HG03565 (cell line): ENCODE results near the gene EXOC1.
"Not testable (repeated sequence)": the region's sequence is repeated elsewhere in the genome, so short reads cannot be mapped to it uniquely, and the experiment has no call there.

ENCODE experiments used
- ATAC-seq: cut with Tn5 transposase; IDR thresholded peaks from one replicate; pipeline ENCODE4 v1.9.1; 2021; ENCODE audit warnings: mild to moderate bottlenecking, moderate library complexity; ENCODE audit not compliant: unreplicated experiment

EXOC1 gene

DNA sequence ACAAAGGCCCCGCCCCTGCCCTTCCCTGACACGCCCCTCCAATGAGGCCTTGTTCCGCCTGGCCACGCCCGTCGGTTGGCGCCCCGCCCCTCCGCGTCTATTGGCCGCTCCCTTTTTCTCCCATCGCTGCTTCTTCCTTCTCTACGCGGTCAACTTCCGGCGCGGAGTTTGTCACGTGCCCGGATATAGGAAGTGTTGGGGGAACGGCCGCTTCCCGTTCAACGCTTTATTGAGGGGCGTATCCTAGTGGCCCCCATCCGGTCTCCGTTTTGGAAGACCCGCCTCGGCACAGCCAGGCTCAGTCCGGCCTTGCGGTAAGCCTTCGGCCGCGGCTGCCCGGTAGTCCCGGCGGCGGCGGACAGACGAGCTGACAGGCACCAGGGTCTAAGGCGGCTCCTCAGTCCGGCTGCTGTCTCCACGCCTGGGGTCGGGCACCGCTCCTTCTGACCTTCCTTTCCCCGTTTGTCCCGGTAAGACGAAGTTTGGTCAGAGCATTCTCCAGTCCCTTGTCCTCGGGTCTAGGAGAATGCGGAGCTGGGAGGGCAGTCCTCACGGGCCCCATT lies at the start of gene EXOC1:
Gene EXOC1 (plus strand): TSS at position 165 of the 563 bp plus-strand sequence. CDS start 4,676 bp downstream, outside the sequence.
- ATAC-seq: peak; percentile 93

- no peak for ATAC-seq
Observed at GRCh38 chr4:55807556-55807955, 45.9 kb upstream of the EXOC1 start.

DNA sequence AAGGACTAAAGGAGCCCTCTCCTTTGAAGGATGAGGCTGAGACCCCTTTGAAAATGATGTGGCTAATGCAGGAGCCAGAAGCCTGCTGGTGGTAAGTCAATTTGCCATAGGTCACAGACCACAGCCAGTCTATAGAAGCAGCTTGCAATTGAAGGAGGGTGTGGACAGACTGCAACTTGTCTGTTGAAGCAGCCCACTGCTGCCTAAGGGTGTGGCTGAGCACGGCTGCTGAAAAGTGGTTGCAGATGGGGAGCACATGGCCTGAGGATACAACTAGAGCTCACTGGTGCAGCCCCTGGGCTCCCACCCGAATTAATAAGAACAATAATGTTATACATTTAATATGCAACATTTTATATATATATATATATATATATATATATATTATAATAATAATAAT lies 45.3 kb upstream of the EXOC1 start:
- no peak for ATAC-seq

DNA sequence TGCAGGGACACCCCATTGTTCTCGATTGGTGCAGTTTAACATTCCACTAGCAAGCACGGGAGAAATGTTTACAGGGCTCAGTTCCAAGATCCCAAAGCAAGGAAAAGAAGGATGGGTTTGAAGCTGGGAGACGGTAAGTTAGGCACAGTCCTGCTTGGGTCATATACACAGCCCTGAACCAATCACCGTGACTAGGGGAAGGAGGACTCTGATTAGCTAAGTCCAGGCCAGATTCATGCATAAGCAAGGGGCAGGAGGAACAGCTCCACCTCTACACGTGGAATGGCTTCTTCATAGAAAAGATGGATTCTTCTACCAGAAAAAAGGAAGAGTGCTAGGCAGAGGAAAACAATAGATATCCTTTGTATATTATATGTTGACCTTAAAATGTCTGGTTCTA lies 44.8 kb upstream of the EXOC1 start:
- ATAC-seq: no peak

- no peak for ATAC-seq
Observed at GRCh38 chr4:55817691-55818090, 35.8 kb upstream of the EXOC1 start.

DNA sequence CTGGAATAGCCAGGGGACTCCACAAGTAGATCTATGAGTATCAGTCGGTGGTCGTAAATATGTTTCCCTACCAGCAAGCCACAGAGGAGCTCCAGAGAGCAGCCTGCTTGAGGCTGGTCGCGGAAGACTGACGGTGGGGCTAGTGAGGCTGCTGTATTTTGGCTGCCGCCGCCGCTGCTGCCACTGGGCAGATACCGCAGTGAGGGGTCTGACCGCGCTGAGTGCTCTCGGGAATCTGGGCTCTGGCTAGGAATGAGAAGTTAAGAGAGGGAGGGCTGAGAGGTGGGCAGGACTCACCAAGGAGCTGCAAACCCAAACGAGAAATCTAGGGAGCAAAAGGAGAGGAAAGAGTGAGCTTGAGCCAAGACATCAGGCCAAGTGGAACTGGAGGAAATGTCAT lies 33.8 kb upstream of the EXOC1 start, which contains the start of gene EXOC1L:
Gene EXOC1L (plus strand): TSS at position 157 of the 400 bp plus-strand sequence. CDS start 237 bp downstream, at position 394.
- ATAC-seq: no peak

DNA sequence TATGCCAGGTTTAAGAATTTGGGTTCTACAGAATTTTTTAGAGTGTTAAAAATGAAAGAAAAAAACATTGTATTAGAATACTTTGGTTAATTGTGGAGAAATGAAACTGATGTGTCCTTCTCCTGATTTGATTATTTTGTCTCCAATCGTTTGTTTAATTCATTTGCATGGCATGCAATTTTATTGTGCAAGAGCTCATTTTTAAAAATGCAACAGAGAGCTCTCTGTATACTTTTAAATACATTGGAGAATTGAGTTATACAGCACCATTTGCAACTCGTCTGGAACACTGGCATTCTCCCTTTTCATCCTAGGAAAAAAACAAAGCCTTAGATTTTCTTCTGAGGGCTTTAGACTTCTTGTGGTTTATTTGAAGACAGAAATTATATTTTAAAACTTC lies 33.2 kb upstream of the EXOC1 start:
- ATAC-seq: no peak

DNA sequence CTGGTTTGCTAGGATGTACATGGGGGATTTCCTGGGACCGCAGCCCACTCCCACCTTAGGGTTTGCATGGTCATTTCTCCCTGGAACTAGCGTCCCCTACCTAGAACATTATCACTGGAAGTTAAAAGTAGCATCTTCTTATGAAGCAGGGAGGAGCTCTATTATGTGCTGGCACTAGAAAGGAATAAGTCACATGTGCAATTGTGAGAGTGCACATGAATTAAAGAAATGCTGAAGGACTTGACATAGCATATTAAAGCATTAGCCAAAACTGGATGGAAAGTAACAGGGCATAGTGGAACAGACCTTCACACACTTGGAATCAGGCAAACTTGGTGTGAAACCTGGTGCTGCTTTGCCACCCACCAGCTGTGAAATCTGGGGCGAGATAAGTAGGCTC lies 31.1 kb upstream of the EXOC1 start:
- no peak for ATAC-seq

DNA sequence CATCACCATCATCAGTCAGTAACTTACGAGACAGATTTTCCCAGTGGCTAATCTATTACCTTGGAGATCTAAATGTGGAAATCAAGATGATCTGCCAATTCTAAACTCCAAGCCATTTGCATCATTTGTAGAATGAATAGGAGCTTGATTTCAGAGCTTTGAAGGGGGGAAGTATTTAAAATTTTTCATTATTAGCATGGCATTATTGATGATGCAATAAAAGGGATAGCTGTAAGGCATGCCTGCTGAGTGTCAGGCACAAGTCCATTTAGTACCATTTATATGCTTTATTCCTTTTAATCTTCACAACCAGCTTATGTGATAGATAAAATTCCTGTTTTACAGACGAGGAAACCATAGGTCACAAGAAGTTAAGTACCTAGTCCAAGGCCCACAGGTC lies 28.6 kb upstream of the EXOC1 start:
- ATAC-seq: no peak

GRCh38 chr4:55826986-55827385 lies 26.5 kb upstream of the EXOC1 start:
- no peak for ATAC-seq

- no peak for ATAC-seq
Observed at GRCh38 chr4:55827582-55827981, 25.9 kb upstream of the EXOC1 start.

DNA sequence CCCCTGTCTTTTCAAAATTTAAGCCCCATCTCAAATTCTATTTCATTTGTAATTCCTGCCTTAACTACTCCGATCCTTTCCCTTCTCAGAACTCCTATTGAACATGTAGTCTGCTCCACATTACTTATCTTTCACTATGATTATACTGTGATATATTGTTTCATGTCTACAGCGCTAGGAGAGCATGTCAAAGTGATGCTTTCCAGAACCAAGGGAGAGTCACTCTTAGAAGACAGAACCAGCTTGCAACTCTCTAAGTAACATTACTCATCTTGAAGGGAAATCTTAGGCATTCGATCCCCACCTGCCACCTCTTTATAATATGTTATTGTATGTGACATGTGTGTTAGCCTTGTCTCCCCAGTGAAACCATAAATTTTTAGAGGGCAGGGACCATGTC lies 23.4 kb upstream of the EXOC1 start:
- ATAC-seq: no peak

DNA sequence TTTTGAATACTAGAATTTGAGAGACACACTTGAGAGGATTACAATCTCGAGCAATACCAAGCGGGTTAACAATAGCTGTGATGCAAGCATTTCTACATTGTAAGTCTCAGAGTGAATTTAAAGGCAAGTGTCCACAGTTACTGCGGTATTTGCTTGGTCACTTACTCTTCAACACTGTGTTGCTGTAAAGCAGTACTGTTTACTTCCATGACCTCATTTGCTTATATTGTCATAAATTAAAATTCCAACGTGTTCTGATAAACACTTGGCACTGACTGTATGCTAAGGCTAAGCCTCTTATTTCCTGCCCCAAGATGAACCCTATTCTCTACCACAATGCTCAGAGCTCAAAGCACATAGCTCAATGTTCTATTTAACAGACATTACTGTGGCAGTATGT lies 22.7 kb upstream of the EXOC1 start:
- ATAC-seq: no peak

- ATAC-seq: no peak
Observed at GRCh38 chr4:55834086-55834795, 19.2 kb upstream of the EXOC1 start.

- ATAC-seq: no peak
Observed at GRCh38 chr4:55837903-55838302, 15.5 kb upstream of the EXOC1 start.

DNA sequence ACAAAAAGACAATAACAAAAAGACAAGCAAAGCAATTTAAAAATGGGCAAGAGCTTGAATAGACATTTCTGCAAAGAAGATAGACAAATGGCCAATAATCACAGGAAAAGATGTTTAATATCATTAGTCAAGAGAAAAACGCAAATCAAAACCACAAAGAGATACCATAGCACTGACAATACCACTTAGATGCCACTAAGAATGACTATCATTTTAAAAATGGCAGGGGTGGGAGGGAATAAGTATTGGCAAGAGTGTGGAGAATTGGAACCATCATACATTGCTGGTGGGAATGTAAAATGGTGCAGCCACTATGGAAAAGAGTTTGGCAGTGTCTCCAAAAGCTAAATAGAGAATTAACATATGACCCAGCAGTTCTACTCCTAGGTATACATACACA lies 15.1 kb upstream of the EXOC1 start:
- no peak for ATAC-seq

DNA sequence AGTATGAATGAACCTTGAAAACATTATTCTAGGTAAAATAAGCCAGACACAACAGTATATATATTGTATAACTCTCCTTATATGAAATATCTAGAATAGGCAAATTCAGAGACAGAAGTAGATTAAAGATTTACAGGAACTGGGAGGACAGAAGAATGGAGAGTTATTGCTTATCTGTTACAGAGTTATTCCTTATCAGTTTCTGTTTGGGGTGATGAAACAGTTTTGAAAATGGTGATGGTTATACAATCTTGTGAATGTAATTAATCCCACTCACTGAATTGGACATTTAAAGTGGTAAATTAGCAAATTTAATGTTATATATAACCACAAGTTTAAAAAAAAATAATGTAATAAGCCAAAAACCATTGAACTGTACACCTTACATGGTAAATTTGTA lies 14.5 kb upstream of the EXOC1 start:
- ATAC-seq: no peak

- no peak for ATAC-seq
Observed at GRCh38 chr4:55840956-55841355, 12.5 kb upstream of the EXOC1 start.

GRCh38 chr4:55841373-55842239 lies 11.8 kb upstream of the EXOC1 start:
- not testable (repeated sequence) for ATAC-seq

DNA sequence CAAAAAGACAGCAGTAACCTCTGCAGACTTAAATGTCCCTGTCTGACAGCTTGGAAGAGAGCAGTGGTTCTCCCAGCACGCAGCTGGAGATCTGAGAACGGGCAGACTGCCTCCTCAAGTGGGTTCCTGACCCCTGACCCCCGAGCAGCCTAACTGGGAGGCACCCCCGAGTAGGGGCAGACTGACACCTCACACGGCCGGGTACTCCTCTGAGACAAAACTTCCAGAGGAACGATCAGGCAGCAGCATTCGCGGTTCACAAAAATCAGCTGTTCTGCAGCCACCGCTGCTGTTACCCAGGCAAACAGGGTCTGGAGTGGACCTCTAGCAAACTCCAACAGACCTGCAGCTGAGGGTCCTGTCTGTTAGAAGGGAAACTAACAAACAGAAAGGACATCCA lies 11.1 kb upstream of the EXOC1 start:
- not testable (repeated sequence) for ATAC-seq

- no peak for ATAC-seq
Observed at GRCh38 chr4:55849724-55850123, 3.7 kb upstream of the EXOC1 start.

DNA sequence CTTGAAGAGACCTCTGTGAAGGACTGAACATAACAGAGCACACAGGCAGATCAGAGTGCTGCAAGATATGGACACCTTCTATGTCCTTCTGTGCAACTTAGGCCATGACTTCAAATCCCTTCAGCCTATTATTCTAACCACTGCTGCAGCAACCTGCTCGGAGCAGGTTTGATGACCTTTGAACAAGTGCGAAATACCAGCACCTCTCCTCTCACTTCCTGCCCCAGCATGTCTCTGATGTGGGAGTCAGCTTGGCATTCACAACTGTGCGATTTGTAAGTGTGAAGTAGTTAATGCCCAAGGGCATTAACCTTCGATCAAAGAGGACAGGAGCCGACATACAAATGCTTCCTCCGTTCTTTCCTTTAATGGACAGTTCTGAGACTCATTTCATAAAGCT lies 1.6 kb upstream of the EXOC1 start:
- no peak for ATAC-seq
